HG02885 (cell line): ENCODE data around the gene CDKN2A.
A peak's percentile ranks its signal among the peaks of the same experiment; 100 is the strongest.

Source experiments
- ATAC-seq: cut with Tn5 transposase; IDR thresholded peaks from one replicate; pipeline ENCODE4 v1.9.1; 2021; ENCODE audit warnings: mild to moderate bottlenecking; ENCODE audit not compliant: unreplicated experiment, poor library complexity

The CDKN2A gene

DNA sequence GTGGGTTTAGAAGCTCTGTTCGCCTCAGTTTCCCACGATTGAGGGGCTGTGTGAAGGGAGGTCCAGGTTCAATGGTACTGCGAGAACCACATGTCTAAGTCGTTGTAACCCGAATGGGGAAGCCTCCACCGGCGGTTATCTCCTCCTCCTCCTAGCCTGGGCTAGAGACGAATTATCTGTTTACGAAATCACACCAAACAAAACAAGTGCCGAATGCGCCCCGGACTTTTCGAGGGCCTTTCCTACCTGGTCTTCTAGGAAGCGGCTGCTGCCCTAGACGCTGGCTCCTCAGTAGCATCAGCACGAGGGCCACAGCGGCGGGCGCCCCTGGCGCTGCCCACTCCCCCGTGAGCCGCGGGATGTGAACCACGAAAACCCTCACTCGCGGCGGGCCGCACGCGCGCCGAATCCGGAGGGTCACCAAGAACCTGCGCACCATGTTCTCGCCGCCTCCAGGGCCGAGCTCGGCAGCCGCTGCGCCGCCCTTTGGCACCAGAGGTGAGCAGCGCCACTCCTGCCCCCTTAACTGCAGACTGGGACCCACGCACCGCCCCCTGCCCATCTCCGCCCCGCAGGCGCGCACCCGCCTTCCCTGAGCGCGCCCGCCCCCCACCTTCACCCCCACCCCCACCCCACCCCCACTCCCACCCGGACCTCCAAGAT, at the start of gene CDKN2A:
CDKN2A (minus strand) TSS at position 500 of the 663 bp plus-strand sequence.
- ATAC-seq = peak; percentile 45

- ATAC-seq = no peak
These were observed 49.7 kb upstream of the CDKN2A start for GRCh38 chr9:22043928-22044327.

DNA sequence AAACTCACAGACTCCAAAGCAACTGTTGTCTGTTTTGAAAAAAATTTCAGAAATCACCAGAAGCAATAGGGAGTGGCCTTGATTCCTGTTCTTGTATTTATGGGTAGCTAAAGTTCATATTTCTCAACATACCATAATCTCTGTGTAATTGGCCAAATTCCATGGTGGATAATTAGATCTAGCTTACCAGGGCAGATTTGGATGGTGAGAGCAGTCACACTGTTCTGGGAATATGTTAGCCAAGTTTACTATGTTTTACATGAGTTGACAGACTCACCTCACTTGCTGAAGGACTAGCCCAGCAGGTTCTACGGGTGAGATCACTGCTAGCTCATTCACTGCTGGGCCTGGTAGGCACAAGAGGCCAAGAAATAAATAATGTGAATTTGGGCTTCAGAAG, 47.6 kb upstream of the CDKN2A start:
- ATAC-seq = no peak

- ATAC-seq = no peak
These were observed 47.2 kb upstream of the CDKN2A start for GRCh38 chr9:22041344-22041743.

DNA sequence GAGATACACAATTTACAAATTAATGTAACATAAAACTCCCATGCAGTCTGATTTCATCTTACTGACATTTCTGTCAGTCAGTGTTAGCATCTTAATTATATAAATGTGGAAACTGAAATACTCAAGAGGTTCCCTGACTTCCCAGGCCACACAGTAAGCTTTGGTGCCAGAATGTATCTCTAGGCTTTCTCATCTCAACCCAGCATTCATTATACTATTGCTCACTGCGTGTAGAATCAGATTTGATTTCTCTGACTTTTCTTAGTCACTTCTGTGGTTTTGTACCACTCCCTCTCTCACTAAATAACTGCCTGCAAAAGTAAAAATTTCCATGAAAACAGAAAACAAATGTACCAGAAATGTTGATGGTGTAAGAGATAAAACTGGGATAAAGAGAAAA, 46.6 kb upstream of the CDKN2A start:
- no peak for ATAC-seq

- ATAC-seq = no peak
These were observed 45.1 kb upstream of the CDKN2A start for GRCh38 chr9:22039258-22039657.

GRCh38 chr9:22037954-22038690, 43.9 kb upstream of the CDKN2A start:
- ATAC-seq = peak; percentile 61

- no peak for ATAC-seq
These were observed 42.9 kb upstream of the CDKN2A start for GRCh38 chr9:22036866-22037626.

DNA sequence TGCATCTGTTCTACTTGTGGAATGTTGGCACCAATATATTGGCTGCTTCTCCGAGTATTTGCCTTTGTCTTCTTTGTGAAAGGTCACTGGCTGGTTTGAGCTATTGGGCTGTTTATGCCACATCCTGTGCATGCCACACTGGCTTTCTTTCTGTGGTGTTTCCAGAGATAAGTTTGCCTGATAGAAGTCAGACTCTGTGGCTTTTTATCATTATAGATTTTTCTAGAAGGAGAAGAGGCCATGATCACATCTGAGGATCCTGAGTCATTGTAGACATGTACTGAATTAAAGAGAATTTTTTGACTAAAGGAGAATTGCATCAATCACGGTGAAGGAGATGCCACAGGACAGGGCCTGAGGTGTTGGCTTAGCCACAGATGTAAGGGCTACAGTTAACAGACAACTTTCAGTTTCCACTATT, 41.4 kb upstream of the CDKN2A start:
- no peak for ATAC-seq

DNA sequence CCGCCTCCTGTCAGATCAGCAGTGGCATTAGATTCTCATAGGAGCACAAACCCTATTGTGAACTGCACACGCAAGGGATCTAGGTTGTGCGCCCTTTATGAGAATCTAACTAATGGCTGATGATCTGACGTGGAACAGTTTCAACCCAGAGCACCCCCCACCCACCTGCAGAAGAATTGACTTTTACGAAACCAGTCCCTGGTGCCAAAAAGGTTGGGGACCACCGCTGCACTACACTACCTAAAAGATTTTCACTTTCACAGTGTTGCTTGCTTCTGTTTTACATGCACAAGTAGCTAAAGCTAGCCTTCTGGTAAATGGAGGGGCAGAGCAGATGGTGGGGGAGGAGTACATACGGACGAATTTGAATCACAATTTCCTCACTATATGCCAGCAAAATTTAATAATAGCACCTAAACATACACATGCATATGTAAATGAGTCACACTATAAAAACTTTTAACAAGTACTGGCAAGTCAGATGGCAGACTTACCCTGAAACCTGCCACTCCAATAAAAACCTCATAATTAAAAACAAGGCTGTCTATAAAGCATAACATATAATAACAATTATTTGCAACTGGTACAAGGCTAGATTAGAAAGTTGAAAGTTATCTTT, 38.9 kb upstream of the CDKN2A start:
- no peak for ATAC-seq

- ATAC-seq = no peak
These were observed 37.6 kb upstream of the CDKN2A start for GRCh38 chr9:22031655-22032411.

DNA sequence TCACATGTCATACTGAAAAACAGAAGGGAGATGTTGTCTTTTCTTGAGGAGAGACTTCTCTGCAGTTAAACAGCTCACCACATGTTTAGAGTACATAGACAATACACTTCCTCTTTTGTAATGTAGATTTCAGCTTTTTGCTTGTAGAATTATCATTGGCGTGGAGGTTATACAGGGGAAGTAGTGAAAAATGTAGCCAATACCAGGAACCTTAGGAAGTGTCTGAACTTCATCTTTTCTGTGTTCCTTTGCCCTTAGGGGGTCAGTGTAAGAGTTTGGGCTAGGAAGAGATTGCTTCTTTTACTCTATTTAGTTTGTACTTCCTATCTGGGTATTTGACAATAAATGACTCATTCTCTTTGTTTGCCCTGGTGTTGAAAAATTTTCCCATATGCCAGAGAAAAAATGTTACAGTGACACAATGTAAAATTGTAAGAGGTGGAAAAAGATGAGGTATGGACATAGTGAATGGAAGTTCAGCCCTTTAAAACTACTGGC, 36.0 kb upstream of the CDKN2A start:
- peak; percentile 87 for ATAC-seq

GRCh38 chr9:22029231-22029630, 35.0 kb upstream of the CDKN2A start:
- no peak for ATAC-seq

DNA sequence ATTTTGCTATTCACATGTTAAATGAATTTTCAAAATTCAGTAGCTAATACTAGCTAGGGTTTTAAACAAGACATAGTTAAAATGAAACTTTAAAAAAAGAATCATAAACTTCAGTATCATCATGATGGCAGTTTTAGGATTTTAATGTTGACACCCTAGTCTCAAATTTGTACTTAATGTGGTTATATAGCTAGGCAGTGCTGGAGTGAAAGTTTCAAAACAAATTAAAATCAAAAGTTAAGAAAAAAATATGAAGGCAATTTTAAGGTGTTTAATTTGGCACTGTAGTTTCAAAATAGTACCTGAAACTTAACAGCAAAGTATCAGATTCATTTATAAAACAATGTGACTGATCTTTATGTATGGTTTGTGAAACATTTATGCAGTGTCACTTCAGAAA, 34.2 kb upstream of the CDKN2A start:
- no peak for ATAC-seq

GRCh38 chr9:22026696-22027095, 32.5 kb upstream of the CDKN2A start:
- no peak for ATAC-seq

DNA sequence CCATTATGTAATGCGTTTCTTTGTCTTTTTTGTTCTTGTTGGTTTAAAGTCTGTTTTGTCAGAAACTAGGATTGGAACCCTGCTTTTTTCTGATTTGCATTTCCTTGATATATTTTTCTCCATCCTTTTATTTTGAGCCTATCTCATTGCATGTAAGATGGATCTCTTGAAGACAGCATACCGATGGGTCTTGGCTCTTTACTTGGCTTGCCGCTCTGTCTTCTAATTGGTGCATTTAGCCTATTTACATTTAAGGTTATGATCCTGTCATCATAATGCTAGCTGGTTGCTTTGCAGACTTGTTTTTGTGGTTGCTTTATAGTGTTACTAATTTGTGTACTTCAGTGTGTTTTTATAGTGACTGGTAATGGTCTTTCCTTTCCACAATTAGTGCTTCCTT, 28.2 kb upstream of the CDKN2A start:
- ATAC-seq = no peak

- ATAC-seq = no peak
These were observed 16.9 kb upstream of the CDKN2A start for GRCh38 chr9:22010866-22011625.

DNA sequence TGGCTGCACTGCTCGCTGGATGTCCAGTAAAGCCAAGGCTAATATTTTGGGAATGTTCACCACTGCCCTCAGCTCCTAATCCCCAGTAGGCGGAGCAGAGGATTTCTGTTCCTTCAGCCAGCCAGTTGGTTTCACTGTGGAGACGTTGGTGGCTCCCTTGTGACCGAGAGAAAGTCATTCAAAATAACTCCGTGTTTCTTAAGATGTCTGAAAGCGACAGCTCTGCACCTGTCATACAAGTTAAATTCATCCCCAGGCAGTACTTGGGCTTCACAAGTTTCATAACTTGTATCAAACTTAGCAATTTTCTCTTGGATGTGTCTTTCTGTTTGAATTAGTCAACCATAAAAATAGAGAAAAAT, 15.3 kb upstream of the CDKN2A start:
- ATAC-seq = peak; percentile 36
